HUES6 (cell line): ENCODE data around the gene SOBP.
"Not testable (repeated sequence)": the region's sequence is repeated elsewhere in the genome, so short reads cannot be mapped to it uniquely, and the experiment has no call there.

Source experiments
- H3K27ac ChIP-seq: 2 replicates; pipeline ENCODE4 v1.7.0; 2013; ENCODE audit warnings: low read depth, mild to moderate bottlenecking, low read length, inconsistent platforms
- H3K27me3 ChIP-seq: 2 replicates; pipeline ENCODE4 v1.6.1; 2013; ENCODE audit warnings: low read length; ENCODE audit not compliant: control insufficient read depth, insufficient read depth
- H3K36me3 ChIP-seq: 2 replicates; pipeline ENCODE4 v1.6.1; 2013; ENCODE audit warnings: low read length; ENCODE audit not compliant: control insufficient read depth, insufficient read depth
- H3K4me1 ChIP-seq: 2 replicates; pipeline ENCODE4 v1.6.1; 2013; ENCODE audit warnings: low read length; ENCODE audit not compliant: control insufficient read depth, insufficient read depth
- H3K4me3 ChIP-seq: 2 replicates; pipeline ENCODE4 v1.5.1; 2013; ENCODE audit warnings: low read depth, low read length
- H3K9ac ChIP-seq: one replicate; pipeline ENCODE4 v1.6.1; 2013; ENCODE audit warnings: mild to moderate bottlenecking, low read length
- H3K9me3 ChIP-seq: 2 replicates; pipeline ENCODE4 v1.6.1; 2013; ENCODE audit warnings: low read depth, low read length; ENCODE audit not compliant: control insufficient read depth, insufficient read depth

Gene SOBP

GRCh38 chr6:107460083-107460631, 29.8 kb upstream of the SOBP start:
- Histone ChIP-seq H3K27ac (no peak overlapping the region), H3K9me3 (no peaks in the 10 kb centered on the region), H3K9ac (peak overlapping the region; percentile 60), H3K27me3 (no peaks in the 10 kb centered on the region), H3K4me1 (no peaks in the 10 kb centered on the region), H3K4me3 (peak overlapping the region; percentile 93), H3K36me3 (no peaks in the 10 kb centered on the region)

- Histone ChIP-seq H3K36me3 (no peaks in the 10 kb centered on the region), H3K27ac (no peak overlapping the region), H3K27me3 (no peaks in the 10 kb centered on the region), H3K9ac (no peak overlapping the region), H3K4me3 (no peak overlapping the region), H3K4me1 (peaks cover 9% of the 10 kb centered on the region; the same call in 1 of the 2 replicates), H3K9me3 (no peaks in the 10 kb centered on the region)
Observed at GRCh38 chr6:107466062-107466461, 23.9 kb upstream of the SOBP start.

- Histone ChIP-seq H3K27ac (no peak overlapping the region), H3K27me3 (no peaks in the 10 kb centered on the region), H3K9ac (no peak overlapping the region), H3K4me1 (peaks cover 9% of the 10 kb centered on the region; the same call in 1 of the 2 replicates), H3K36me3 (no peaks in the 10 kb centered on the region), H3K9me3 (no peaks in the 10 kb centered on the region), H3K4me3 (no peak overlapping the region)
Observed at GRCh38 chr6:107470364-107470763, 19.6 kb upstream of the SOBP start.

- Histone ChIP-seq H3K36me3 (no peaks in the 10 kb centered on the region), H3K27me3 (no peaks in the 10 kb centered on the region), H3K9ac (no peak overlapping the region), H3K4me3 (no peak overlapping the region), H3K27ac (no peak overlapping the region), H3K4me1 (no peaks in the 10 kb centered on the region), H3K9me3 (no peaks in the 10 kb centered on the region)
Observed at GRCh38 chr6:107473660-107474059, 16.3 kb upstream of the SOBP start.

GRCh38 chr6:107475360-107475759, 14.6 kb upstream of the SOBP start:
- not testable (repeated sequence) for H3K4me3 ChIP-seq, H3K9me3 ChIP-seq, H3K27ac ChIP-seq, H3K4me1 ChIP-seq, H3K27me3 ChIP-seq, H3K36me3 ChIP-seq, H3K9ac ChIP-seq

GRCh38 chr6:107475826-107476225, 14.1 kb upstream of the SOBP start:
- H3K36me3 ChIP-seq, H3K27me3 ChIP-seq, H3K27ac ChIP-seq, H3K4me1 ChIP-seq, H3K9me3 ChIP-seq, H3K4me3 ChIP-seq, H3K9ac ChIP-seq: not testable (repeated sequence)

- Histone ChIP-seq H3K4me3 (no peak overlapping the region), H3K9ac (no peak overlapping the region), H3K4me1 (no peaks in the 10 kb centered on the region), H3K27ac (no peak overlapping the region), H3K9me3 (no peaks in the 10 kb centered on the region), H3K36me3 (no peaks in the 10 kb centered on the region), H3K27me3 (no peaks in the 10 kb centered on the region)
Observed at GRCh38 chr6:107479089-107479690, 10.7 kb upstream of the SOBP start.

- H3K27me3 ChIP-seq: peaks cover 38% of the 10 kb centered on the region
- no peaks in the 10 kb centered on the region; the same call in 1 of the 2 replicates for H3K4me1 ChIP-seq
- H3K27ac ChIP-seq: no peak overlapping the region
- H3K36me3 ChIP-seq: no peaks in the 10 kb centered on the region
- H3K9me3 ChIP-seq: no peaks in the 10 kb centered on the region
- H3K4me3 ChIP-seq: no peak overlapping the region
- H3K9ac ChIP-seq: no peak overlapping the region
Observed at GRCh38 chr6:107485157-107485556, 4.8 kb upstream of the SOBP start.

GRCh38 chr6:107488174-107488874, 1.6 kb upstream of the SOBP start:
- Histone ChIP-seq H3K4me1 (peaks cover 15% of the 10 kb centered on the region), H3K9ac (peak overlapping the region; percentile 43), H3K36me3 (no peaks in the 10 kb centered on the region), H3K4me3 (peak overlapping the region; percentile 70), H3K27ac (no peak overlapping the region), H3K9me3 (no peaks in the 10 kb centered on the region), H3K27me3 (peaks cover 67% of the 10 kb centered on the region)

GRCh38 chr6:107488875-107489635, 862 bp upstream of the SOBP start:
- Histone ChIP-seq H3K27me3 (peaks cover 71% of the 10 kb centered on the region), H3K27ac (no peak overlapping the region), H3K9me3 (no peaks in the 10 kb centered on the region), H3K9ac (peak overlapping the region; percentile 2), H3K4me1 (peaks cover 18% of the 10 kb centered on the region), H3K4me3 (peak overlapping the region; percentile 70), H3K36me3 (no peaks in the 10 kb centered on the region)
